HG03342 (cell line): Measurements from ENCODE around the gene MLLT1.

Experiments
- ATAC-seq: cut with Tn5 transposase; IDR thresholded peaks from one replicate; pipeline ENCODE4 v1.9.1; 2021; ENCODE audit warnings: mild to moderate bottlenecking, moderate library complexity; ENCODE audit not compliant: unreplicated experiment

The MLLT1 gene

DNA sequence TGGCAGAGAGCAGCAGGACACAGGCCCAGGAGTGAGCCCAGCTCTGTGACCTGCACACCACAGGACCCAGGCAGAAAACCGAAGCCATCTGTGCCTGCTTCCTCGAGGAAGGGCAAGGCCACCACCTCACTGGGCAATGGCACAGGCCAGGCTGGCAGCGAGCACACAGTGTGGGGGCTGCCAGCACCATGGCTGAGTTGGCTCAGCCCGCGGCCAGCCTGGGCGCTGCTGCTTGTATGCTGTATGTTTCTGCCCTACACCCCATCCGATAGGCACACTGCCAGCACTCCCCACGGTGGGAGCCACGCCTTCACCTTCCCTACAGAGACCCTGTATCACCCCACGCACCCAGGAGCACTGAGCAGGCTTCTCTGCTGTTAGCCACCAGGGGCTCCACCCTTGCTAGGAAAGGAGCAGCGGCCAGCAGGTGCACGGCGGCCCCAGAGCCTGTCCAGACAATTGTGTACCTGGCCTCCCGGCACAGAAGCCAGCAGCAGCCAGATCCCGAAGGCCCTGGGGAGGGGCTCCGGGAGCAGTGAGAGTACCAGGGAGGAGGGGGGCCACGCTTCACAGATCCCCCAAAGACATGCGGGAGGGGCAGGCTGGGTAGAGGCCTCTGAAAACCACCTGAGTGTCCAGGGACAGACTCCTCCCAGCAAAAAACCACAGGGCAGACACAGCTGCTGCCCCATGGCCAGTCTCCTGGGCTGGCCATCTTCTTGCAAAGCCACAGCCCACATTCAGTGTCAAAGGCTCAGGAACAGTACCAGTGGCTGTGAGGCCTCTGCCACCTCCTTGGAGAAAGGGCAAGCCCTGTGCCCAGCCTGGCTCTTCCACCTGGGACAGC, 56.1 kb downstream of the MLLT1 start:
- ATAC-seq, result no peak

DNA sequence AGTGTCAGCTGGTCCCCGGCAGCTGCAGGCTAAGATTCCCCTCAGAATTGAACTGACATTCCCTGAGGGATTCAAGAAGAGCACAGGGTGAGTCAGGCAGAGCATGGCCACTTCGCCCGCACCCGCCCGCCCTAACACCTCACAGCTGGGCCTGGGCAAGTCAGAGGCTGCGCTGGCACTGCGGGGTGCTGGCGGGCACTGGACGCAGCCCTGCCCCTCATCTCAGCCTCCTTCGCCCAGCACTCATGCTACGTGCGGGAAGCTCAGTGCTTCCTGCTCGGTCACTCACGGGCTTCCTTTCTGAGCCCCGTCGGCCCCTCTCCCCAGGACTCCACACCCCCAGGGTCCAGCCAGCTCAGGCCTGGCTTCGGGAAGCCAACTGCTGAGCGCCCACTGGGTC, 56.9 kb downstream of the MLLT1 start:
- ATAC-seq, result no peak

GRCh38 chr19:6221878-6222746, 57.7 kb downstream of the MLLT1 start:
- ATAC-seq, result no peak

DNA sequence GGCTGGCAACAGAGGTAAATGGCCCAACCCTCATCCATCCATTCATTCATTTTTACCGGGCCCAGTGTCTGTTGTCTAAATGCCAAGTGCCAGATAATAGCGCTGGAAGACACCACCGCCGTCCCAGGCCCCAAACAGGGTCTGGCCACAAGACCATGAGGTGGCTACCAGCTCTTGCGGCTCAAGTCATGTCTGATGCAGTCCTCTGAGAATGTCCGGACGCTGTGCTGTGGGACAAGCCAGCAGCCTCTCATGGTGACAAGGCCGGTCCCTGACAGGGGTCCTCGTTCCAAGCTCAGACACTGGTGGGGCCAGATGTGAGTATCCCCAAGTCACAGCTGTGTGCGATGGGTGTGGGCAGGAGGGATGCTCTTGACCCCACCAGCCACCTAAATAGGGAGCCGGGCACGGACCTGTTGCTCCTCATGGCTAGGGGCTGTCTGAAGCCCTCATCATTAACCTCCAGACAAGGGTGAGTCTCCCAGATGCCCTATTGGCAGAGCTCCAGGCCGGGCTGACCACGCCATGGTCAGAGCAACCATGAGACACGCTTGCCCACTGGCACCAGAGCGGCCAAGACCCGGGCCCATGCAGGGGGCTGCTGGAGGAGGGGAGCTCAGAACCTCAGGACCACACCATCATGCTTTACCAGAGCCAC, 58.4 kb downstream of the MLLT1 start:
- no peak for ATAC-seq

DNA sequence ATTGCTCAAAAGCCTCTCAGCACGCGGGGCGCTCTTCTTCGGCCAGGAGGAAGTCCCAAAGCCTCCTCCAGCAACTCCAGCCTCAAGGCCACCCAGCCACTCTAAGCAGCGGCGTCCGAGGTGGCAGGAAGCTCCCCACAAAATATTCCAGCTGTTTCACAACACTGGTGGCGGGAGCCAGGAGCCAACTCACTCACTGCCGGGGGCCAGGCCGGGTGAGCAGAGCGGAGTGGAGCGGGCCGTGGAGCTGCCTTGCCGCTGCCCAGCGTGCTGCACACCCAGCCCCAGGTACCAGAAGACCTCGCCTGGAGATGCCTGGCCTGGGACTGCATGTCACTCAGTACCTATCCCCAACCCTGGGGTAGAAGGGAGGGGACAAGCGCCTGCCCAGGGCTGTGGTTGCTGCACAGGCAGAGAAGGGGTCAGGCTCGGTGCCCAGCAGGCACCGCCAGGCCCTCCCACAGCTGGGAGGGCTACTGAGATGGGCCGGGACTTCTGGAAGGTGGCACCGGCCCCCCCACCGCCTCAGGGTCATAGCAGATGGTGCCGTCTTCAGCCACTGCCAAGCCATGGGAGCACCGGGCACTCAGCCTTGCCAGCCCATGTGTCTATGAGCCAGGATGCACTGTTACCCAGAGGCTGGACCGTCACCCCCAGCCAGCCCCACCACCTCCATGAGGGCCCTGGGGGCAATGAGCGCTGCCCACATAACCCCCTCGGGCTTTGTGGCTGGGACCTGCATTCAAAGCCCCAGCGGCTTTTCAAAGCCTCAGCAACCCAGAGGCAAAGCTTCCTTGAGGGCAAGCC, 59.2 kb downstream of the MLLT1 start:
- no peak for ATAC-seq

DNA sequence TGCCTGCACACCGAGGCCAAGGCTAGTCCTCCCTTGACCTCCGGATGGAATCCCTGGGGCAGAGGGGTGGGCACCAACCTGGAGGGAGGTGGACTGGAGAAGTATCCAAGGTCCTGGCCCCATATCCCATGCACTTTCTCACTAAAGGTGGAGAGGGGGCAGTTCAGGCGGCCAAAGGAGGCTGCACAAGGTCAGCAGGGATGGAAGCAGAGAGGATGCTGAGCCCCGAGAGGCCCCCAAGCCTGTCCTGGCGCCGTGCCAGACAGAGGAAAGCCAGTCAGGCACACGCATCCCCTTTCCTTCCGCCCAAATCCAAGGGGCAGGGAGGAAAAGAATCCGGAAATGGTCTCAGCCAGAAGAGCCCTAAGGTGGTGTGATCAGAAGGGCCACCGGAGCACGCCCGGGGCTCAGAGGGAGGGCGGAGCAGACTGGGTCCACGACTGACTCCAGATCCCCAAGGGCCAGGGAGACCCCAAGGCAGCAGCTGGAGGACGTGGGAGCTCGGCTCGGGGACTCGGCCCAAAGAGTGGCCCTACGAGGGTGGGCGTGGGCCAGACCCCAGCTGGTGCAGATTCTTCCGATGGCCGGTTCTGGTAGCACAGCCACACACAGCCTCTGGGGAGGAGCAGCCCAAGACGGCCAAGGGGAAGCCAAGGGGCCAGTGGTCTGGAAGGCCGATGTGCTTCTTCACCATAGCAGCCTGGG, 60.0 kb downstream of the MLLT1 start:
- no peak for ATAC-seq

DNA sequence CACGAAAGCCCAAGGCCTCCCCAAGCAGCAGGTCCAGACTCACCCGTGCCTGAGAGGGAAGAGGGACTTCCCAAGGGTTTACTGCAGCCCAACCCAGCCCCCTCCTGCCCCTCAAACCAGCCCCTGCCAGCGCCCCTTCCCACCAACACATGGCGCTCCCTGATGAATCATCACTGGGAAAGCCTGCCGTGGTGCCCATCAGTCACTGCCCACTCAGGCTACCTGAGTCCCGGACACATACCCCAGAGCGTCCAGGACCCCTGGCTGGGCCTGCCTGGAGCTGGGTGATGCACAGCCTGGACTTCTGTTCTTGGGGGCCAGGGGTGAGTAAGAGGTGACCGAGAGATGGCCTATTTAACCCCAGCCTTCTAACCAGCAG, 60.6 kb downstream of the MLLT1 start:
- no peak for ATAC-seq

DNA sequence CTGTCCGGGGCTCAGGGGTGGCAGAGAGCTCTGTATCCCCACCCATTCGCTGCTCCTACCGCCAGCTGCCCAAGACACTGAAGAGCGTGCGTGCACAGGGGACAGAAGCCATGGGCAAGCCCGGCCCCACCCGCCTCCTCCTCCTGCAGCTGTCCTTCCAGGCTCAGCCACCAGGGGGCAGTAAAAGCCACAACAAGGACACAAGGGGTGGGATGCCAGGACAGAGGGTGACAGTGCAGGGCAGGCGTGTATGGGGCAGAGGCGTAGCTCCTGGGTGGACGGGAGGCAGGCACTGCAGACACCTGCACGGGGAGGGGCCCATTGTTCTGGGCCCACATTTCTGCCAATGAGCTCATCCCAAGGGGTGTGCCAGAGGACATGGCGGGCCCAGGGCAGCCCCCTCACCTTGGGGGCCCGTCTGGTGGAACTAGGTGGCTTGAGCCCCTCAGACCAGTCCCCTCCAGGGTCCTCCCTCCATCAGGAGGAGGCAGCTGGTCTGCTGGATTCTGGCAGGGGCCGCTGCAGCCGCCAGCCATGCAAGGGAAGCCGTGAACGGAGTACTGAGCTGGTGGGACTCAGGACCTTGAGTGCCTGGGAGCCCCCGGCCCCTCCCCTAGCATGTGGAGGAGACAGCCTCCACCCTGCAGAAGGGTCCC, 61.2 kb downstream of the MLLT1 start:
- no peak for ATAC-seq

- no peak for ATAC-seq
These were observed 61.9 kb downstream of the MLLT1 start for GRCh38 chr19:6217752-6218334.

GRCh38 chr19:6216996-6217751, 62.6 kb downstream of the MLLT1 start:
- no peak for ATAC-seq

- ATAC-seq, result no peak
These were observed 63.4 kb downstream of the MLLT1 start for GRCh38 chr19:6216236-6216995.

DNA sequence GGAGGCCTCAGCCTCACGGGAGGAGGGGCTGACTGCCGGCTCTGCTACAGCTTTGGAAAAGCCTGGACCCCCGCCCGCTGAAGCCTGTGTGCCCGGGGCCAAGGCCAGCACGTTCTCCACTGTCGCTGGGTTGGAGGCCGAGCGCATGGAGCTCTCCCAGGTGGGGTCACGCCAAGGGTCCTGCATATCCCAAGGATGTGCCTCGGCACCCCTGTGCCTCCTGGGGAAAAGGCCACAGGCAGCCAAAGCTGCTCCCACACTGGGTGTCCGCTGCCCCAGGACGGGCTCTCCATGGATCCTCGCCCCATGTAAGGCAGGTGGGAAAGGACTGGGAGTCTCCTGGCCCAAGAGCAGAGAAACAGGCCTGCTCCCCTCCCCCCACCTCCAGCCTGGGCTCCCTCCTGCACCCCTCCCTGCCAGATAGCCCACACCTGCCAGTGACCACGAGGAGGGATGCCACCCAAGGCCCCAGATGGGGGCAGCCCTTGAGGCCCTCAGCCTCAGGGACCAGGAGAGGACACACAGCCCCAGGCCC, 64.0 kb downstream of the MLLT1 start:
- ATAC-seq, result no peak

- no peak for ATAC-seq
These were observed 64.8 kb downstream of the MLLT1 start for GRCh38 chr19:6214881-6215541.

GRCh38 chr19:6213696-6214641, 65.8 kb downstream of the MLLT1 start:
- ATAC-seq, result no peak

DNA sequence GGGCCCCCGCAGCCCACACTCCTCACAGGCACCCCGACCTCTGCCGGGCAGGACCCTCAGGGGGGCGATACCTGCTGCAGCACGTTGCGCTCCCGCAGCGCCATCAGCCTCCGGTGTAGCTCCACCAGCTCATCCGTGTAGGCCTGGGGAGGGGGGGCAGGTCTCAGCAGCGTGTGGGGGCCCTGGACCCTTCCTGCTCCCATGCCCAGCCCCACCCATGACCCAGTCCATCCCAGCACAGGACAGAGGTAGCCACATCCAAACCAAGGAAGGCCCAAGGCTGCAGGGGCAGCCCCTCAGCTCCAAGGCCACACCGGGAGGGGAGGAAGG, 66.5 kb downstream of the MLLT1 start:
- no peak for ATAC-seq
